KBM-7 (cell line): ENCODE measurements around the gene GPR148.

Experiments used
- DNase-seq: peaks from one replicate; pipeline ENCODE4 v3.0.0-alpha.2; 2015
- in situ Hi-C: fragments of 300-500 bp; cut with MboI; formaldehyde crosslinking; loops from 2 replicates; pipeline ENCODE4 v1.14.3; 2020; ENCODE audit warnings: low sequenced_read_pairs, low pct_unique_long_range_greater_than_20kb, mixed read lengths

The GPR148 gene

GRCh38 chr2:130766037-130766436 is 37.2 kb downstream of the GPR148 start:
- no peak for DNase-seq
- in situ Hi-C loops = no loop called here

DNA sequence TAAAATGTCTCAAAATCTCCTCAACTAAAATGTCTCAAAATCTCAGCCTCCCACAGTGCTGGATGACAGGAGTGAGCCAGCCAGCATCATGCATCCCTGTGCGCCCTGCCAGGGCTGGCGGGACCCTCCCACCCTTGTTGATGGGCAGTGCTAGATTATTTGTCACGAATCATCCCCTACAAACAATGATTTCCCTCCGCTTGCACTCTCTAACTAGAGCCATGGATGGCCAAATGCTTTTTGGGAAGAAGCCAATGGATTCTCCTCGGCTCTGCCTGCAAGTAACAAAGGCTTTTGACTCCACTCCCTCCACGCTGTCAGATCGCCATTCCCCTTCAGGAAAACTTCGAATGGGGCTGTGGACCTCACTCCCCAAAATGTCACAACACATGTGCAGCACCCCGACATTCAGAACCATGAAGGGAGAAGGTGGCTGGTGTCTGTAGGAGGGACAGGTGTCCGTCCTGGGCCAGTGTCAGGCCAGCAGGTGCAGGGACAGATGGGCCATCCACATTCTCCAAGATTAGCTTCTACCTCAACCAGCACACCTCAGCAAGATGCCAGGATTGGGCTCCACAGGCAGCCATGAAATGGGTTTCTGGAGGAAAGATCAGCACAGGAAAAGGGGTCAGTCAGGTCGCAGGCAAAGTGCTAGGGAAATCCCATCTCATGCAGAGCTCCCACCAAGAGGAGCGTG is 38.0 kb downstream of the GPR148 start:
- DNase-seq = no peak
- in situ Hi-C loops = no loop called here

DNA sequence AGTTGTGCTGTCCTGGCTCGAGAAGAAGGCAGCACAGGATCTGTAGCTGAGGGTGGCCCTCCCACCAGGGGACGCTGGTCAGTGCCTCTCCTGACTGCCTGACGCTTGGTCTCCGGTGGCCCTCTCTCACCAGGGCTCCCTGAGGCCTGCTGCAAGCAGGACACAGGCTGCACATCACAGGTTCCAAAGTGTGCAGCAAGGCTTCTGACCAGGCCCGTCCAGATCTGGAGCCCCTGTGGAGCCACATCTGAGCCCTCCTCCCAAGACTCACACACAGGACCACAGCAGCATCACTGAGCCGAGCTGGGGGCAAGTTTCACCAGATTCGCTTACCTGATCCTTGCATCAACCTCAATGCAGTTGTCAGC is 38.5 kb downstream of the GPR148 start:
- in situ Hi-C loops = no loop called here

DNA sequence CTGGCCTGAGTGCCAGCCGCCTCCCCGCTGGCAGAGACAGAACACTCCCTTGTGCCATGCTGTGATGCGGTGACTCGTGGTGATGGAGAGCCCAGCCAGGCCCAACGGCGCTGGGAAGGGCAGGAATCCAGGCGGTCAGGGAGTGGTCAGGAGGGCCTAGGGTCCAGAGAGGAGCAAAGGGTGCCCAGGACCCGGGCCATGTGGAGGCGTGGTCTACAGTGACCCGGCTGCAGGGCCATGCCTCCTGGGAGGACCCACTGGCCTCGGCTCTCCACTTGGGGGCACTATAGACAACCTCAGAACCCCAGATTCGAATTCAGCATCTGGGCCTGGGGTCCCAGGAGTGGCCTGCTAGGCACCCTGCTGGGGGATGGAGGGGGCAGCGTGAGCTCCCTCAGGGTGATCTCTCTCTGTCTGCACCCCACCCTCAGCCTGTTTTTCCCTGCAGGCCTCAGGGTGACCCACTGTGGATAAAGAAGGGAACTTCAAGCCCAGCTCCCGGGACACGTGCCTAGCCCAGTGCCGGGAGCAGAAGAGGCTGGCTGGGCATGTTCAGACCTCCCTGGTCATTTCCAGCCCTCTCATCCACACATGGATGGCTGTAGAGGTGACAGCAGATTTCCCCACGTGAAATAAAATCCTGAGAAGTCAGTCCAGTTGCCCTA is 39.5 kb downstream of the GPR148 start:
- in situ Hi-C loops = no loop called here
- DNase-seq = no peak

More for the DNA sequence above, 38.5 kb downstream of the GPR148 start:
- no peak for DNase-seq

DNA sequence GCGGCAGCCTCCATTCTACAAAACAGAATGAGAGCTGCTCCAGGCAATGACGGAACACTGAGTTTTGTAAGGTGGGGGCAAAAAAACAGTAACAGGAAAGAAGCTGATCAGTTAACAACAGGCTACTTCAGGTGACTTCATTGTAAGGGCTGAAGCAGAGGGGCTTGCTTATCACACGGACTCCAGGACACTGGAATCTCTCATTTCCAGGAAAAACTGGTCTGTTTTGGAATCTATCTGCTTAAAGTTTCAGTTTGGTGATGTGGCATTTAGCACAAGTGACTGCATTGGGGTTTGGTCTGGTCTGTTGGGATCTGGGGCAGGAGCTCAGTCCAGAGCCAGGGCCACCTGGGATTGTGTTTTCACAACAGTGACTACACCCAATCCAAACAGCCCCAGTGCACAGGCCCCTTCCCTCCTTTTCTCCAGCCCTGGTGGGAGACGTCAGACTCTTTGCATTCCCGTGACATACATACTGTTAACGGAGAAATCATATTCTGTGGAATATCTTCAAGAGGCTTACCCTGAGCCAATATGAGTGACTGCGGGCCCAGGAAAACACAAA is 40.6 kb downstream of the GPR148 start:
- in situ Hi-C loops = no loop called here

GRCh38 chr2:130776550-130776949 is 47.7 kb downstream of the GPR148 start:
- in situ Hi-C loops = no loop called here
- no peak for DNase-seq

More for the DNA sequence above, 40.6 kb downstream of the GPR148 start:
- DNase-seq = no peak

DNA sequence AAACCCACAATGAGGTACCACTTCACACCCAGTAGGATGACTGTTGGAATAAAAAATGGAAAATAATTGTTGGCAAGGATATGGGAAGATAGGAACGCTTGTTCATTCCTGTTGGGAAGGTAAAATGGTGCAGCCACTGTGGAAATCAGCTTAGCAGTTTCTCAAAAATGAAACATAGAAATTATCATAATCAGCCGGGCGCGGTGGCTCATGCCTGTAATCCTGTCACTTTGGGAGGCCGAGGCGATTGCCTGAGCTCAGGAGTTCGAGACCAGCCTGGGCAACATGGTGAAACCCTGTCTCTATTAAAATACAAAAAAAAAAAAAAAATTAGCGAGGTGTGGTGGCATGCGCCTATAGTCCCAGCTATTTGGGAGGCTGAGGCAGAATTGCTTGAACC is 49.9 kb downstream of the GPR148 start:
- DNase-seq = no peak
- in situ Hi-C loops = no loop called here
